Measurements from ENCODE around the gene BMP8A.

DNA sequence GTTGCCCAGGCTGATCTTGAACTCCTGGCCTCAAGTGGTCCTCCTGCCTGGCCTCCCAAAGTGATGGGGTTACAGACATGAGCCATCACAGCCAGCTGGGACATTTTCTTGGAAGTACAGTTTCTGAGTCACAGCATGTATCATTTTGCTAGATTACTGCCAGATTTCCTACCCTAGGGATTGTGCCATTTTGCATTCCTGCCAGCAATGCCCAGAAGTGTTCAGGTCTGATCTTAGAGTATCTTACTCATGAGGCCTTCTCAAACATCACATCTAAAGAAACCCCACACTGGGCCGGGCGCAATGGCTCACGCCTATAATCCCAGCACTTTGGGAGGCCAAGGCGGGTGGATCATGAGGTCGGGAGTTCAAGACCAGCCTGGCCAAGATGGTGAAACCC lies 10.2 kb downstream of the BMP8A start:
- TF ChIP-seq POLR2AphosphoS5 (IDR thresholded peaks at IDR 0.05), result no peak
- TF ChIP-seq, protein P1, sequence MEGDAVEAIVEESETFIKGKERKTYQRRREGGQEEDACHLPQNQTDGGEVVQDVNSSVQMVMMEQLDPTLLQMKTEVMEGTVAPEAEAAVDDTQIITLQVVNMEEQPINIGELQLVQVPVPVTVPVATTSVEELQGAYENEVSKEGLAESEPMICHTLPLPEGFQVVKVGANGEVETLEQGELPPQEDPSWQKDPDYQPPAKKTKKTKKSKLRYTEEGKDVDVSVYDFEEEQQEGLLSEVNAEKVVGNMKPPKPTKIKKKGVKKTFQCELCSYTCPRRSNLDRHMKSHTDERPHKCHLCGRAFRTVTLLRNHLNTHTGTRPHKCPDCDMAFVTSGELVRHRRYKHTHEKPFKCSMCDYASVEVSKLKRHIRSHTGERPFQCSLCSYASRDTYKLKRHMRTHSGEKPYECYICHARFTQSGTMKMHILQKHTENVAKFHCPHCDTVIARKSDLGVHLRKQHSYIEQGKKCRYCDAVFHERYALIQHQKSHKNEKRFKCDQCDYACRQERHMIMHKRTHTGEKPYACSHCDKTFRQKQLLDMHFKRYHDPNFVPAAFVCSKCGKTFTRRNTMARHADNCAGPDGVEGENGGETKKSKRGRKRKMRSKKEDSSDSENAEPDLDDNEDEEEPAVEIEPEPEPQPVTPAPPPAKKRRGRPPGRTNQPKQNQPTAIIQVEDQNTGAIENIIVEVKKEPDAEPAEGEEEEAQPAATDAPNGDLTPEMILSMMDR (IDR thresholded peaks at IDR 0.05), result no peak
- no peak for TF ChIP-seq POLR2A (IDR thresholded peaks at IDR 0.05)
- no peak for TF ChIP-seq EP300 (IDR thresholded peaks at IDR 0.05)

Data from sigmoid colon (tissue), 4 donors.